Cortex of kidney (tissue), 1 donor: ENCODE results near the gene IRF5.
"Not testable (repeated sequence)": the region's sequence is repeated elsewhere in the genome, so short reads cannot be mapped to it uniquely, and the experiment has no call there.

Source experiments
- DNase-seq: peaks from one replicate; lab custom pipeline; 2025; lab: John Stamatoyannopoulos, UW

IRF5 gene

GRCh38 chr7:128906001-128906765 lies 31.5 kb upstream of the IRF5 start:
- no peak for DNase-seq

- no peak for DNase-seq
These were observed 30.8 kb upstream of the IRF5 start for GRCh38 chr7:128906766-128907559.

GRCh38 chr7:128908750-128909624 lies 28.7 kb upstream of the IRF5 start:
- no peak for DNase-seq

GRCh38 chr7:128909625-128910568 lies 27.8 kb upstream of the IRF5 start:
- no peak for DNase-seq

- DNase-seq: no peak
These were observed 27.2 kb upstream of the IRF5 start, which contains the start of gene KCP for GRCh38 chr7:128910569-128910945. Gene KCP, minus strand, starts transcription at chr7:128910709. Its CDS starts 33 bp downstream, at chr7:128910676.

GRCh38 chr7:128911423-128912031 lies 26.2 kb upstream of the IRF5 start:
- DNase-seq: no peak

GRCh38 chr7:128912281-128912680 lies 25.4 kb upstream of the IRF5 start:
- no peak for DNase-seq

- DNase-seq: not testable (repeated sequence)
These were observed 24.8 kb upstream of the IRF5 start for GRCh38 chr7:128912709-128913495.

GRCh38 chr7:128913870-128914565 lies 23.7 kb upstream of the IRF5 start:
- DNase-seq: no peak

- DNase-seq: no peak
These were observed 23.1 kb upstream of the IRF5 start for GRCh38 chr7:128914566-128915151.

GRCh38 chr7:128915271-128915819 lies 22.4 kb upstream of the IRF5 start:
- DNase-seq: no peak

- no peak for DNase-seq
These were observed 21.7 kb upstream of the IRF5 start for GRCh38 chr7:128915841-128916642.

GRCh38 chr7:128916643-128916915 lies 21.1 kb upstream of the IRF5 start:
- DNase-seq: no peak

- no peak for DNase-seq
These were observed 20.6 kb upstream of the IRF5 start for GRCh38 chr7:128917122-128917521.

- no peak for DNase-seq
These were observed 19.6 kb upstream of the IRF5 start for GRCh38 chr7:128918016-128918665.

GRCh38 chr7:128919241-128919640 lies 18.5 kb upstream of the IRF5 start:
- DNase-seq: no peak
